Medulla oblongata (tissue), 1 donor: Measurements from ENCODE around the gene TBC1D13.
"Not testable (repeated sequence)": the region's sequence is repeated elsewhere in the genome, so short reads cannot be mapped to it uniquely, and the experiment has no call there.

ENCODE experiments used
- DNase-seq: peaks from one replicate; pipeline ENCODE4 v3.0.0-alpha.2; 2015; ENCODE audit errors: extremely low spot score

Gene TBC1D13

GRCh38 chr9:128785427-128785826 is 1.6 kb upstream of the TBC1D13 start:
- DNase-seq: no peak

- no peak for DNase-seq
Measured at GRCh38 chr9:128787659-128788058, 606 bp downstream of the TBC1D13 start.

- no peak for DNase-seq
Measured at GRCh38 chr9:128788445-128788844, 1.4 kb downstream of the TBC1D13 start.

GRCh38 chr9:128790536-128790935 is 3.5 kb downstream of the TBC1D13 start:
- no peak for DNase-seq

- DNase-seq: no peak
Measured at GRCh38 chr9:128792134-128792533, 5.1 kb downstream of the TBC1D13 start.

- DNase-seq: no peak
Measured at GRCh38 chr9:128792978-128793686, 6.1 kb downstream of the TBC1D13 start.

- not testable (repeated sequence) for DNase-seq
Measured at GRCh38 chr9:128794961-128795360, 7.9 kb downstream of the TBC1D13 start.

GRCh38 chr9:128798896-128799295 is 11.8 kb downstream of the TBC1D13 start:
- no peak for DNase-seq

GRCh38 chr9:128800061-128800460 is 13.0 kb downstream of the TBC1D13 start:
- DNase-seq: no peak

- DNase-seq: no peak
Measured at GRCh38 chr9:128802482-128802881, 15.4 kb downstream of the TBC1D13 start.

GRCh38 chr9:128805661-128806060 is 18.6 kb downstream of the TBC1D13 start:
- peak; percentile 55 for DNase-seq

- no peak for DNase-seq
Measured at GRCh38 chr9:128807827-128808226, 20.8 kb downstream of the TBC1D13 start.

- DNase-seq: no peak
Measured at GRCh38 chr9:128808543-128808942, 21.5 kb downstream of the TBC1D13 start.

- no peak for DNase-seq
Measured at GRCh38 chr9:128809036-128809599, 22.1 kb downstream of the TBC1D13 start.

GRCh38 chr9:128809831-128810230 is 22.8 kb downstream of the TBC1D13 start:
- no peak for DNase-seq

- DNase-seq: no peak
Measured at GRCh38 chr9:128810873-128811272, 23.8 kb downstream of the TBC1D13 start.

GRCh38 chr9:128818099-128818838 is 31.2 kb downstream of the TBC1D13 start, which contains the start of gene ENDOG:
Gene ENDOG (plus strand): TSS chr9:128818500. CDS start chr9:128818685, 185 bp downstream.
- peak; percentile 99 for DNase-seq

- DNase-seq: peak; percentile 10
Measured at GRCh38 chr9:128818839-128819715, 32.0 kb downstream of the TBC1D13 start.

- DNase-seq: no peak
Measured at GRCh38 chr9:128819716-128820664, 32.9 kb downstream of the TBC1D13 start.
